NCI-H2196 treated with DMSO at 0.1 percent for 48 hours (cell line): ENCODE results near the gene ATP8B3.

Experiments
- DNase-seq: peaks from one replicate; lab custom pipeline; 2025; ENCODE audit not compliant: unreplicated experiment; lab: John Stamatoyannopoulos, UW

Gene ATP8B3

GRCh38 chr19:1817553-1818179, 5.6 kb upstream of the ATP8B3 start:
- DNase-seq: no peak

GRCh38 chr19:1816530-1817298, 4.6 kb upstream of the ATP8B3 start:
- no peak for DNase-seq

- no peak for DNase-seq
These were observed 3.8 kb upstream of the ATP8B3 start for GRCh38 chr19:1815605-1816529.

GRCh38 chr19:1814833-1815604, 2.9 kb upstream of the ATP8B3 start:
- DNase-seq: no peak

GRCh38 chr19:1814391-1814790, 2.3 kb upstream of the ATP8B3 start:
- no peak for DNase-seq

- no peak for DNase-seq
These were observed 1.4 kb upstream of the ATP8B3 start for GRCh38 chr19:1813192-1814182.

- DNase-seq: peak; percentile 96
These were observed 533 bp upstream of the ATP8B3 start for GRCh38 chr19:1812426-1813191.

- no peak for DNase-seq
These were observed 593 bp downstream of the ATP8B3 start for GRCh38 chr19:1811472-1811894.

- DNase-seq: no peak
These were observed 1.5 kb downstream of the ATP8B3 start for GRCh38 chr19:1810439-1811160.

GRCh38 chr19:1809678-1810077, 2.4 kb downstream of the ATP8B3 start:
- DNase-seq: no peak

- no peak for DNase-seq
These were observed 3.7 kb downstream of the ATP8B3 start for GRCh38 chr19:1808395-1808731.

GRCh38 chr19:1807695-1808394, 4.2 kb downstream of the ATP8B3 start:
- no peak for DNase-seq

- DNase-seq: no peak
These were observed 4.9 kb downstream of the ATP8B3 start for GRCh38 chr19:1807030-1807694.

- no peak for DNase-seq
These were observed 5.7 kb downstream of the ATP8B3 start for GRCh38 chr19:1806184-1807029.

- DNase-seq: no peak
These were observed 6.5 kb downstream of the ATP8B3 start for GRCh38 chr19:1805401-1806183.

GRCh38 chr19:1804858-1805257, 7.2 kb downstream of the ATP8B3 start:
- no peak for DNase-seq
